OCI-LY3 (cell line): Measurements from ENCODE around the gene KRT26.

Experiments
- H2AFZ ChIP-seq: fragments of 200-600, 300-600 bp; shearing (Covaris generic); 2 replicates; pipeline ENCODE4 v1.6.0; 2014; ENCODE audit warnings: antibody characterized with exemption, low read depth, low read length
- H3K27ac ChIP-seq: fragments of 200-600, 300-600 bp; sonication (generic); 2 replicates; pipeline ENCODE4 v1.5.1; 2014; ENCODE audit warnings: mild to moderate bottlenecking, low read length, moderate library complexity, mixed read lengths
- H3K27me3 ChIP-seq: fragments of 200-600, 300-600 bp; sonication (generic); 2 replicates; pipeline ENCODE4 v1.6.1; 2014; ENCODE audit warnings: low read depth, low read length, mixed read lengths
- H3K36me3 ChIP-seq: fragments of 200-600, 300-600 bp; sonication (generic); replicated peaks from 2 replicates; pipeline ENCODE3; 2014; ENCODE audit warnings: low read depth, low read length, mixed read lengths
- H3K4me1 ChIP-seq: fragments of 300-600, 200-600 bp; sonication (generic); 2 replicates; pipeline ENCODE4 v1.6.1; 2014; ENCODE audit warnings: low read length, mixed read lengths
- H3K4me2 ChIP-seq: fragments of 200-600, 300-600 bp; sonication (generic); 2 replicates; pipeline ENCODE4 v1.6.1; 2014; ENCODE audit warnings: low read length, mixed read lengths
- H3K4me3 ChIP-seq: fragments of 300-600, 200-600 bp; sonication (generic); 2 replicates; pipeline ENCODE4 v1.5.1; 2014; ENCODE audit warnings: antibody characterized with exemption, mild to moderate bottlenecking, low read length, moderate library complexity
- H3K79me2 ChIP-seq: fragments of 300-600, 200-600 bp; shearing (Covaris generic); 2 replicates; pipeline ENCODE4 v1.6.1; 2014; ENCODE audit warnings: mild to moderate bottlenecking, low read length, mixed read lengths
- H3K9ac ChIP-seq: fragments of 300-600, 200-600 bp; shearing (Covaris generic); 2 replicates; pipeline ENCODE4 v1.6.0; 2014; ENCODE audit warnings: mild to moderate bottlenecking, low read length, moderate library complexity
- H3K9me3 ChIP-seq: fragments of 200-600, 300-600 bp; shearing (Covaris generic); 2 replicates; pipeline ENCODE4 v1.6.1; 2014; ENCODE audit warnings: low read length, mixed read lengths; ENCODE audit not compliant: insufficient read depth
- H4K20me1 ChIP-seq: fragments of 200-600, 300-600 bp; sonication (generic); 2 replicates; pipeline ENCODE4 v1.6.1; 2016; ENCODE audit warnings: low read length, mixed read lengths; ENCODE audit not compliant: insufficient read depth
- EZH2phosphoT487 ChIP-seq: fragments of 200-600 bp; shearing (Covaris generic); IDR thresholded peaks from 2 replicates; pipeline ENCODE4 v1.6.1; 2018; ENCODE audit warnings: antibody characterized with exemption, mixed run types, low read depth
- TF ChIP-seq, protein P1 (sequence below): fragments of 200-600, 300-600 bp; sonication (generic); IDR thresholded peaks from 2 replicates; pipeline ENCODE4 v1.5.1; 2014; ENCODE audit warnings: antibody characterized with exemption, low read length, low read depth

The KRT26 gene

GRCh38 chr17:40730970-40731369 is 41.0 kb downstream of the KRT26 start:
- H3K9ac ChIP-seq: no peak overlapping the region
- H3K4me3 ChIP-seq: no peak overlapping the region
- no peaks in the 10 kb centered on the region for H3K9me3 ChIP-seq
- no peak overlapping the region for H2AFZ ChIP-seq
- TF ChIP-seq, protein P1, sequence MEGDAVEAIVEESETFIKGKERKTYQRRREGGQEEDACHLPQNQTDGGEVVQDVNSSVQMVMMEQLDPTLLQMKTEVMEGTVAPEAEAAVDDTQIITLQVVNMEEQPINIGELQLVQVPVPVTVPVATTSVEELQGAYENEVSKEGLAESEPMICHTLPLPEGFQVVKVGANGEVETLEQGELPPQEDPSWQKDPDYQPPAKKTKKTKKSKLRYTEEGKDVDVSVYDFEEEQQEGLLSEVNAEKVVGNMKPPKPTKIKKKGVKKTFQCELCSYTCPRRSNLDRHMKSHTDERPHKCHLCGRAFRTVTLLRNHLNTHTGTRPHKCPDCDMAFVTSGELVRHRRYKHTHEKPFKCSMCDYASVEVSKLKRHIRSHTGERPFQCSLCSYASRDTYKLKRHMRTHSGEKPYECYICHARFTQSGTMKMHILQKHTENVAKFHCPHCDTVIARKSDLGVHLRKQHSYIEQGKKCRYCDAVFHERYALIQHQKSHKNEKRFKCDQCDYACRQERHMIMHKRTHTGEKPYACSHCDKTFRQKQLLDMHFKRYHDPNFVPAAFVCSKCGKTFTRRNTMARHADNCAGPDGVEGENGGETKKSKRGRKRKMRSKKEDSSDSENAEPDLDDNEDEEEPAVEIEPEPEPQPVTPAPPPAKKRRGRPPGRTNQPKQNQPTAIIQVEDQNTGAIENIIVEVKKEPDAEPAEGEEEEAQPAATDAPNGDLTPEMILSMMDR: no peak
- TF ChIP-seq EZH2phosphoT487: no peak
- H3K4me2 ChIP-seq: no peak overlapping the region
- H4K20me1 ChIP-seq: no peaks in the 10 kb centered on the region
- peaks cover 17% of the 10 kb centered on the region for H3K4me1 ChIP-seq
- no peaks in the 10 kb centered on the region for H3K36me3 ChIP-seq
- H3K27ac ChIP-seq: no peak overlapping the region
- H3K27me3 ChIP-seq: no peaks in the 10 kb centered on the region
- H3K79me2 ChIP-seq: no peaks in the 10 kb centered on the region

DNA sequence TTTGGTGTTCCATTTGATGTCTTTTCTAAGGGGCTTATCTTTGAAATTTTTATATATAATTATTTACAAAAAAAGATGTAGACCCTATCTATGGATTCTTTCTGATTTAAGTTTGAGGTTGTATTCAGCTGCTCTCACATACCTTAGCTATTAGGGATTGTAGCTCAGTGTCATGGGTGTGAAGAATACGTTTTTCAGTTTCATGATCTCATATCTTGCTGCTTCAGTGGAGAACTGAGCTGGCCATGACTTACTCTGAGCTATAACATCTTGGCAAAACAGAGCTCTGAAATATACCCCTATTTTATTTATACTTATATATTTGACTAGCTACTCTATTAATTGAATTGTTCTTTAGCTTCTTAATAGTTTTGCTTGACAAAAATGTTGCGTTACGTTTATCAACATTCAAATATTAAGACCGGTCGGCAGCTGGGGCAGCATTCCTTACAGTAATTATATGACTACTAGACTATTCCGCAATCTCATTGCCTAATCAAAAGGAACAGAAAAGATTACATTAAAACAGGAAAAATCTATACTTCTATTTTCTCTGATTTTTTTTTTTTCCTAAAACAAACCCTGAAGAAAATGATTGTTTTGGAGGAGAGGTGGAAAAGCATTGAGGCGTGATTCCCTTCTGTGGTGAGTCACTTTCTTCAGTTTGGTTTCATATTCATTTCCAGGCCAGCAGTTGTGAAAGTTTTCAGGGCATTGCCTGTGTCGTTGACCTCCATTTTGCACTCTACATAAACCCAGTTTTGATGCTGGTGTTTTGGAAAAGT is 44.4 kb downstream of the KRT26 start:
- Histone ChIP-seq H4K20me1 (no peaks in the 10 kb centered on the region), H3K4me3 (peak overlapping the region; percentile 61), H3K79me2 (no peaks in the 10 kb centered on the region), H2AFZ (peak overlapping the region; percentile 24; the same call in 1 of the 2 replicates), H3K4me2 (peak overlapping the region; percentile 61), H3K27ac (peak overlapping the region; percentile 45; the same call in 1 of the 2 replicates), H3K36me3 (no peaks in the 10 kb centered on the region), H3K4me1 (peaks cover 17% of the 10 kb centered on the region), H3K27me3 (no peaks in the 10 kb centered on the region), H3K9ac (no peak overlapping the region; the same call in 1 of the 2 replicates), H3K9me3 (no peaks in the 10 kb centered on the region)
- TF ChIP-seq, protein P1: no peak
- no peak for TF ChIP-seq EZH2phosphoT487

DNA sequence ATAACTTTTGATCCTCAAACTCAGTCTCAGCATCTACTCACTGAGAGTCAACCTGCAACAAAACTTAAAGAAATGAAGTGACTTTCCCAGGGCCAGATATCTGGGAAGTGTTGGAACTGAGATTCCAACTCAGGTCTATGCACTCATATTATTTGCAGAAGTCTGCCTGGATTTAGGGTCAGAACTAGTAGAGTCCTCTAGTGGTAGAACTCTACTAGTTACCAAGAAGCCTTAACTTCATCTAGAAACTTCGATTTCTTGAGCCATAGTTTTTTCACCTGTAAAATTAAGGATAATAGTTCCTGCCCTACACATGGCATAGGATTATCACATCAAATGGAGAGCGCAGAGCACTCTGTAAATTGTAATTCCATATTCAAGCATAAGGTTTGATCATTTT is 45.1 kb downstream of the KRT26 start:
- no peaks in the 10 kb centered on the region for H3K9me3 ChIP-seq
- H3K36me3 ChIP-seq: no peaks in the 10 kb centered on the region
- no peak overlapping the region for H2AFZ ChIP-seq
- H3K79me2 ChIP-seq: no peaks in the 10 kb centered on the region
- no peaks in the 10 kb centered on the region for H4K20me1 ChIP-seq
- TF ChIP-seq, protein P1: peak; percentile 50
- no peak for TF ChIP-seq EZH2phosphoT487
- H3K27me3 ChIP-seq: no peaks in the 10 kb centered on the region
- peaks cover 17% of the 10 kb centered on the region for H3K4me1 ChIP-seq
- H3K4me3 ChIP-seq: no peak overlapping the region
- peak overlapping the region; percentile 45; the same call in 1 of the 2 replicates for H3K27ac ChIP-seq
- peak overlapping the region; percentile 61 for H3K4me2 ChIP-seq
- H3K9ac ChIP-seq: no peak overlapping the region

GRCh38 chr17:40724656-40725055 is 47.3 kb downstream of the KRT26 start:
- no peak overlapping the region for H3K27ac ChIP-seq
- no peak for TF ChIP-seq EZH2phosphoT487
- TF ChIP-seq, protein P1: no peak
- no peak overlapping the region for H3K4me2 ChIP-seq
- H3K9ac ChIP-seq: no peak overlapping the region
- H3K36me3 ChIP-seq: no peaks in the 10 kb centered on the region
- H3K4me1 ChIP-seq: peaks cover 17% of the 10 kb centered on the region
- no peaks in the 10 kb centered on the region for H3K79me2 ChIP-seq
- H2AFZ ChIP-seq: no peak overlapping the region
- H3K9me3 ChIP-seq: no peaks in the 10 kb centered on the region
- no peak overlapping the region for H3K4me3 ChIP-seq
- H3K27me3 ChIP-seq: no peaks in the 10 kb centered on the region
- no peaks in the 10 kb centered on the region for H4K20me1 ChIP-seq
